GM12878 (cell line): ENCODE results near the gene NYAP1. TPM values are rescaled to one million over a fixed set of nuclear protein-coding genes. Genes with fewer than 3 reads are reported as not detected.

Experiments
- ATAC-seq: fragments of 200-7000 bp; cut with Tn5 transposase; 3 replicates; pipeline ENCODE4 v1.9.1; 2020; ENCODE audit warnings: mild to moderate bottlenecking, moderate library complexity
- BruUV-seq: library from RNA; stranded (reverse); fragments of 400-500 nt; replicated peaks from 2 replicates; lab custom pipeline; 2021; lab: Mats Ljungman, UMichigan
- CTCF ChIA-PET: fragments of 300-600 bp; sonication (Branson Sonifier 250); formaldehyde crosslinking; extraction: SDS; loops from one replicate; lab custom pipeline; 2021; ENCODE audit warnings: inconsistent platforms; lab: Yijun Ruan, JAX
- POLR2A ChIA-PET: fragments of 350-600 bp; formaldehyde crosslinking; extraction: SDS; loops from one replicate; lab custom pipeline; 2021; ENCODE audit warnings: inconsistent platforms; lab: Charles Lee
- RAD21 ChIA-PET: fragments of 300-600 bp; sonication (Branson Sonifier 250); formaldehyde crosslinking; loops from one replicate; lab custom pipeline; 2023; ENCODE audit warnings: antibody characterized with exemption; ENCODE audit not compliant: unreplicated experiment; lab: Charles Lee
- SMC1A ChIA-PET: fragments of 300-600 bp; sonication (Branson Sonifier 250); formaldehyde crosslinking; loops from one replicate; lab custom pipeline; 2023; ENCODE audit not compliant: unreplicated experiment, uncharacterized antibody; lab: Charles Lee
- DNase-seq: peaks from one replicate; pipeline ENCODE4 v3.0.0-alpha.2; 2011; ENCODE audit warnings: low read depth, low spot score
- FAIRE-seq: peaks from 3 replicates; lab custom pipeline; 2011; peaks lifted over from hg19 to GRCh38; lab: Jason Lieb, UNC
- H2AFZ ChIP-seq: 2 replicates; pipeline ENCODE4 v1.6.0; 2011; ENCODE audit warnings: low read depth, low read length, control low read depth; ENCODE audit not compliant: control insufficient read depth
- H3K27ac ChIP-seq: 2 replicates; pipeline ENCODE4 v1.5.1; 2011; ENCODE audit warnings: control low read depth; ENCODE audit not compliant: control insufficient read depth, insufficient read depth
- H3K27me3 ChIP-seq, 2 experiments: replicated peaks in 1 of 2; 2 replicates each; pipeline versions ENCODE4 v1.6.0 to v1.6.1; 2011; ENCODE audit warnings: low read length in 1 of 2; ENCODE audit not compliant: control insufficient read depth in 2 of 2, insufficient read depth in 2 of 2
- H3K36me3 ChIP-seq, 2 experiments: 2 replicates each; pipeline ENCODE4 v1.5.1; 2011; ENCODE audit warnings: low read length in 1 of 2; ENCODE audit not compliant: control insufficient read depth in 2 of 2, insufficient read depth in 2 of 2
- H3K4me1 ChIP-seq: 2 replicates; pipeline ENCODE4 v1.6.1; 2011; ENCODE audit warnings: mild to moderate bottlenecking, low read length, moderate library complexity, mixed read lengths; ENCODE audit not compliant: control insufficient read depth, insufficient read depth
- H3K4me2 ChIP-seq: 2 replicates; pipeline ENCODE4 v1.6.0; 2011; ENCODE audit warnings: control low read depth; ENCODE audit not compliant: control insufficient read depth, insufficient read depth
- H3K4me3 ChIP-seq: fragments of 200-600 bp; sonication (generic); 2 replicates; pipeline ENCODE4 v1.5.1; 2016
- H3K79me2 ChIP-seq: 2 replicates; pipeline ENCODE4 v1.6.0; 2011; ENCODE audit warnings: low read length; ENCODE audit not compliant: control insufficient read depth, insufficient read depth
- H3K9ac ChIP-seq: 2 replicates; pipeline ENCODE4 v1.8.0; 2011; ENCODE audit warnings: low read length, control low read depth, mixed read lengths; ENCODE audit not compliant: control insufficient read depth, insufficient read depth
- H3K9me3 ChIP-seq: replicated peaks from 3 replicates; pipeline ENCODE4 v1.5.1; 2011; ENCODE audit warnings: mild to moderate bottlenecking, low read length; ENCODE audit not compliant: control insufficient read depth, insufficient read depth
- H4K20me1 ChIP-seq: 2 replicates; pipeline ENCODE4 v1.6.0; 2011; ENCODE audit not compliant: control insufficient read depth, insufficient read depth
- BACH1 ChIP-seq: fragments of 450-650 bp; IDR thresholded peaks from 2 replicates; pipeline ENCODE4 v1.6.1; 2017; ENCODE audit warnings: mild to moderate bottlenecking, borderline replicate concordance
- BRCA1 ChIP-seq: IDR thresholded peaks from 2 replicates; pipeline ENCODE4 v1.6.1; 2011; ENCODE audit warnings: low read depth, low read length, improper control_type of control experiment
- CBX3 ChIP-seq: fragments of 200-600 bp; sonication (generic); IDR thresholded peaks from 2 replicates; pipeline ENCODE4 v1.6.1; 2016; ENCODE audit warnings: low read depth, borderline replicate concordance
- EGR1 ChIP-seq, 2 experiments: IDR thresholded peaks; 1 replicate in 1 of 2; 2 replicates in 1 of 2; pipeline ENCODE4 v1.6.1; 2011 to 2012; ENCODE audit warnings: low read depth in 2 of 2, low read length in 2 of 2, borderline replicate concordance in 1 of 2, mild to moderate bottlenecking in 1 of 2, moderate library complexity in 1 of 2
- EZH2 ChIP-seq: IDR thresholded peaks from 2 replicates; pipeline ENCODE4 v1.6.1; 2012; ENCODE audit warnings: low read depth, mild to moderate bottlenecking, control low read depth, inconsistent platforms, low read length, borderline replicate concordance; ENCODE audit not compliant: control insufficient read depth
- NFYB ChIP-seq: IDR thresholded peaks from 2 replicates; pipeline ENCODE4 v1.6.1; 2011; ENCODE audit warnings: low read depth, mild to moderate bottlenecking, low read length, improper control_type of control experiment, moderate library complexity; ENCODE audit not compliant: insufficient read depth
- NR2F1 ChIP-seq: fragments of 450-650 bp; conservative IDR thresholded peaks from 2 replicates; pipeline ENCODE4 v1.6.1; 2017; ENCODE audit warnings: mild to moderate bottlenecking
- POLR2AphosphoS2 ChIP-seq: IDR thresholded peaks from 2 replicates; pipeline ENCODE4 v1.6.1; 2011; ENCODE audit warnings: low read depth, mild to moderate bottlenecking, low read length, improper control_type of control experiment, moderate library complexity
- RAD51 ChIP-seq: fragments of 450-650 bp; IDR thresholded peaks from 2 replicates; pipeline ENCODE4 v1.6.1; 2016; ENCODE audit warnings: moderate library complexity, mild to moderate bottlenecking, inconsistent platforms
- RFX5 ChIP-seq: IDR thresholded peaks from 2 replicates; pipeline ENCODE4 v1.6.1; 2011; ENCODE audit warnings: low read depth, low read length, improper control_type of control experiment
- SMAD5 ChIP-seq: IDR thresholded peaks from 2 replicates; pipeline ENCODE4 v1.6.1; 2016; ENCODE audit warnings: antibody characterized with exemption, low read depth
- SMC3 ChIP-seq: IDR thresholded peaks from 2 replicates; pipeline ENCODE4 v1.6.1; 2011; ENCODE audit warnings: low read length, improper control_type of control experiment, borderline replicate concordance
- SREBF1 ChIP-seq: IDR thresholded peaks from 2 replicates; pipeline ENCODE4 v1.6.1; 2012; ENCODE audit warnings: mild to moderate bottlenecking, low read length
- SRF ChIP-seq, 2 experiments: IDR thresholded peaks; 2 replicates each; pipeline ENCODE4 v1.6.1; 2011; ENCODE audit warnings: low read depth in 2 of 2, low read length in 2 of 2, mild to moderate bottlenecking in 1 of 2, moderate library complexity in 1 of 2
- STAT1 ChIP-seq: fragments of 450-650 bp; conservative IDR thresholded peaks from 2 replicates; pipeline ENCODE4 v1.6.1; 2014; ENCODE audit warnings: antibody characterized with exemption, mild to moderate bottlenecking
- SUPT20H ChIP-seq: IDR thresholded peaks from 2 replicates; pipeline ENCODE4 v1.6.1; 2011; ENCODE audit warnings: low read depth, mild to moderate bottlenecking, low read length, moderate library complexity, borderline replicate concordance; ENCODE audit not compliant: control insufficient read depth
- TCF12 ChIP-seq: IDR thresholded peaks from 2 replicates; pipeline ENCODE4 v1.6.1; 2011; ENCODE audit warnings: low read depth, mild to moderate bottlenecking, low read length
- TCF7 ChIP-seq: IDR thresholded peaks from 2 replicates; pipeline ENCODE4 v1.6.1; 2014; ENCODE audit warnings: antibody characterized with exemption, borderline replicate concordance
- YBX1 ChIP-seq: fragments of 450-650 bp; IDR thresholded peaks from 2 replicates; pipeline ENCODE4 v1.6.1; 2016; ENCODE audit warnings: antibody characterized with exemption
- ZNF217 ChIP-seq: fragments of 450-650 bp; IDR thresholded peaks from 2 replicates; pipeline ENCODE4 v1.6.1; 2017; ENCODE audit warnings: antibody characterized with exemption, mild to moderate bottlenecking
- WGBS: methylation state at CpG from one replicate; pipeline ENCODE4 v1.1.6; 2016; ENCODE audit warnings: low lambda C conversion rate; ENCODE audit not compliant: insufficient replicate concordance, insufficient coverage; ENCODE audit errors: missing lambda C conversion rate; 5-methylcytosine and 5-hydroxymethylcytosine counted together
- in situ Hi-C: fragments of 300-500 bp; cut with MboI; formaldehyde crosslinking; loops from 9 replicates; pipeline ENCODE4 v1.14.3; 2018; ENCODE audit warnings: mixed read lengths
- intact Hi-C: fragments of 100-400 bp; cut with micrococcal nuclease; formaldehyde crosslinking; loops from one replicate; pipeline ENCODE4 v1.14.2; 2022; ENCODE audit not compliant: unreplicated experiment
- polyA plus RNA-seq, 11 experiments: library from polyadenylated mRNA; depleted of rRNA in 4 of 11; unstranded in 6 of 11; stranded (reverse) in 5 of 11; fragments of >200 nt; fragmentation: Nextera tagmentation in 4 of 11; fragmentation: Illumina TruSeq in 1 of 11; extraction: Ambion mirVana in 4 of 11; extraction: Trizol in 1 of 11; gene quantifications; 1 replicate in 1 of 11; 2 replicates in 10 of 11; pipeline versions ENCODE4 v1.2.1 to v1.2.3, GENCODE V29; 2011 to 2016; ENCODE audit warnings: inconsistent platforms in 2 of 11, missing spikeins in 2 of 11, low read depth in 1 of 11
- total RNA-seq, 4 experiments: library from RNA; depleted of rRNA in 3 of 4; stranded (reverse); fragments of >200 nt in 3 of 4; fragmentation: Illumina TruSeq in 1 of 4; extraction: Trizol in 1 of 4; gene quantifications; 2 replicates each; pipeline versions ENCODE4 v1.2.1 to v1.2.3, GENCODE V29; 2013 to 2021
- TF ChIP-seq, protein P1 (sequence below): fragments of 450-650 bp; IDR thresholded peaks from 2 replicates; pipeline ENCODE4 v1.6.1; 2017; ENCODE audit warnings: borderline replicate concordance
- TF ChIP-seq, protein P2 (sequence below): IDR thresholded peaks from 2 replicates; pipeline ENCODE4 v1.6.1; 2012; ENCODE audit warnings: low read depth, low read length, improper control_type of control experiment

The NYAP1 gene
- total and polyA plus RNA-seq, 10 of the 15 experiments (the other 5 are each of a cell fraction or from before 2014, with no cell fraction given): 0.04 to 0.28 (median 0.11) TPM; not detected in 6

DNA sequence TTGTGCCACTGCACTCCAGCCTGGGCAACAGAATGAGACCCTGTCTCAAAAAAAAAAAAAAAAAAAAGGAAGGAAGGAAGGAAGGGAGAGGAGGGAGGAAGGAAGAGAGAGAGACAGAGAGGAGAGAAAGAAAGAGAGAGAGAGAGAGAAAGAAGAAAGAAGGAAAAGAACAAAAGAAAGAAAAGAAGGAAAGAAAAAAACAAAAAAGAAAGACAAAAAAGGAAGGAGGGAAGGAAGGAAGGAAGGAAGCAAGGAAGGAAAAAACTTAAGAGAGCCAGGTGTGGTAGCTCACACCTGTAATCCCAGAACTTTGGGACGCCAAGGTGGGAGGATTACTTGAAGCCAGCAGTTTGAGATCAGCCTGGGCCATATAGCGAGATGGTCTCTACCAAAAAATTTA is 18.9 kb upstream of the NYAP1 start:
- in situ Hi-C loops: loop anchor here (25.0 kb wide), 1 partner anchor 223 kb away; the partner anchor contains the start of gene GIGYF1
- no peak for DNase-seq

DNA sequence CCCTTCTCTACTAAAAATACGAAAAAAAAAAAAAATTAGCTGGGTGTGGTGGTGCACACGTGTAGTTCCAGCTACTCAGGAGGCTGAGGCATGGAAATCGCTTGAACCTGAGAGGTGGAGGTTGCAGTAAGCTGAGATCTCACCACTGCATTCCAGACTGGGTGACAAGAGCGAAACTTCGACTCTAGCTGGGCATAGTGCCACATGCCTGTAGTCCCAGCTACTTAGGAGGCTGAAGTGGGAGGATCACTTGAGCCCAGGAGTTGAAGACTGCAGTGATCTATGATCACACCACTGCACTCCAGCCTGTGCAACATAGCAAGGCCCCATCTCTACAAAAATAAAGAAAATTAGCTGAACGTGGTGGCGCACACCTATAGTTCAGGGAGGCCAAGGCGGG is 18.4 kb upstream of the NYAP1 start:
- no peaks in the 10 kb centered on the region for H4K20me1 ChIP-seq
- POLR2A ChIA-PET: interaction anchor here (0.7 kb wide), 1 partner anchor 94 kb away, joined by 4 read pairs; no protein-coding TSS in a partner anchor

More for the DNA sequence above, 18.9 kb upstream of the NYAP1 start:
- Histone ChIP-seq H3K9ac (no peak overlapping the region), H2AFZ (no peak overlapping the region), H3K4me2 (no peak overlapping the region), H3K27ac (no peak overlapping the region), H3K27me3 (no peaks in the 10 kb centered on the region), H3K9me3 (no peaks in the 10 kb centered on the region), H3K36me3 (peaks cover 4 to 6% of the 10 kb centered on the region in 2 experiments; a peak in 3 of 4 replicates), H4K20me1 (no peaks in the 10 kb centered on the region), H3K4me1 (no peaks in the 10 kb centered on the region), H3K4me3 (no peak overlapping the region), H3K79me2 (0 out of 2 replicates have a peak, but pooled peaks cover 3% of the 10 kb centered on the region)
- SMC1A ChIA-PET: interaction anchor here (0.9 to 1.5 kb wide), 4 partner anchors 9 to 148 kb away, joined by 3 to 7 read pairs (median 4); partner anchors contain the start of gene MOSPD3
- no TSS peak for BruUV-seq
- no peak for FAIRE-seq
- TF ChIP-seq SMAD5 (no peak), CBX3 (no peak), POLR2AphosphoS2 (no peak), EGR1 (IDR thresholded peaks at IDR 0.05; ENCODE audit: borderline replicate concordance in 1 of 2, low read depth in 2 of 2, low read length in 2 of 2) (no peak), TCF7 (no peak), SREBF1 (no peak), ZNF217 (no peak), SRF (IDR thresholded peaks at IDR 0.05; ENCODE audit: low read depth in 2 of 2, low read length in 2 of 2) (no peak), SMC3 (no peak), EZH2 (no peak)
- POLR2A ChIA-PET: interaction anchor here (0.7 to 0.9 kb wide), 2 partner anchors 32 to 94 kb away, joined by 4 to 5 read pairs; no protein-coding TSS in a partner anchor
- ATAC-seq: no peak
- CTCF ChIA-PET: interaction anchor here (0.9 to 1.6 kb wide), 5 partner anchors 11 to 124 kb away, joined by 3 to 7 read pairs (median 4); no protein-coding TSS in a partner anchor
- intact Hi-C loops: no loop called here
- 92% methylated on average over 2 of the region's 2 CpGs for WGBS
- RAD21 ChIA-PET: interaction anchor here (1.0 to 1.4 kb wide), 3 partner anchors 95 to 147 kb away, joined by 3 to 6 read pairs (median 5); partner anchors contain the start of gene MOSPD3

More for the DNA sequence above, 18.4 kb upstream of the NYAP1 start:
- no peaks in the 10 kb centered on the region for H3K4me1 ChIP-seq
- H3K4me3 ChIP-seq: no peak overlapping the region
- in situ Hi-C loops: loop anchor here (25.0 kb wide), 1 partner anchor 222 kb away; the partner anchor contains the start of gene GIGYF1
- no peak overlapping the region for H3K9ac ChIP-seq
- FAIRE-seq: no peak
- TF ChIP-seq, protein P1, sequence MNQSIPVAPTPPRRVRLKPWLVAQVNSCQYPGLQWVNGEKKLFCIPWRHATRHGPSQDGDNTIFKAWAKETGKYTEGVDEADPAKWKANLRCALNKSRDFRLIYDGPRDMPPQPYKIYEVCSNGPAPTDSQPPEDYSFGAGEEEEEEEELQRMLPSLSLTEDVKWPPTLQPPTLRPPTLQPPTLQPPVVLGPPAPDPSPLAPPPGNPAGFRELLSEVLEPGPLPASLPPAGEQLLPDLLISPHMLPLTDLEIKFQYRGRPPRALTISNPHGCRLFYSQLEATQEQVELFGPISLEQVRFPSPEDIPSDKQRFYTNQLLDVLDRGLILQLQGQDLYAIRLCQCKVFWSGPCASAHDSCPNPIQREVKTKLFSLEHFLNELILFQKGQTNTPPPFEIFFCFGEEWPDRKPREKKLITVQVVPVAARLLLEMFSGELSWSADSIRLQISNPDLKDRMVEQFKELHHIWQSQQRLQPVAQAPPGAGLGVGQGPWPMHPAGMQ: no peak
- TF ChIP-seq RFX5 (no peak), STAT1 (no peak), SUPT20H (no peak), RAD51 (no peak), TCF12 (no peak), BACH1 (no peak), BRCA1 (no peak), YBX1 (no peak), NFYB (no peak), NR2F1 (no peak)
- TF ChIP-seq, protein P2, sequence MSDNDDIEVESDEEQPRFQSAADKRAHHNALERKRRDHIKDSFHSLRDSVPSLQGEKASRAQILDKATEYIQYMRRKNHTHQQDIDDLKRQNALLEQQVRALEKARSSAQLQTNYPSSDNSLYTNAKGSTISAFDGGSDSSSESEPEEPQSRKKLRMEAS: no peak
- H3K4me2 ChIP-seq: no peak overlapping the region
- RAD21 ChIA-PET: interaction anchor here (0.9 to 1.4 kb wide), 4 partner anchors 20 to 147 kb away, joined by 3 to 6 read pairs (median 4); partner anchors contain the start of gene MOSPD3
- intact Hi-C loops: no loop called here
- H2AFZ ChIP-seq: no peak overlapping the region
- SMC1A ChIA-PET: interaction anchor here (0.7 to 1.5 kb wide), 6 partner anchors 10 to 233 kb away, joined by 3 to 7 read pairs (median 4); partner anchors contain the start of gene MOSPD3
- no peak overlapping the region for H3K27ac ChIP-seq
- no peak for ATAC-seq
- H3K9me3 ChIP-seq: no peaks in the 10 kb centered on the region
- WGBS: 97% methylated on average over 7 of the region's 8 CpGs
- no peak for DNase-seq
- 0 out of 2 replicates have a peak, but pooled peaks cover 3% of the 10 kb centered on the region for H3K79me2 ChIP-seq
- no peaks in the 10 kb centered on the region for H3K27me3 ChIP-seq
- CTCF ChIA-PET: interaction anchor here (0.6 to 1.6 kb wide), 8 partner anchors 12 to 124 kb away, joined by 3 to 7 read pairs (median 3); no protein-coding TSS in a partner anchor
- no TSS peak for BruUV-seq
- peaks cover 4 to 6% of the 10 kb centered on the region in 2 experiments; a peak in 3 of 4 replicates for H3K36me3 ChIP-seq
